ENCODE measurements around the gene SGF29.
A peak's percentile ranks its signal among the peaks of the same experiment; 100 is the strongest.
"Not testable (repeated sequence)": the region's sequence is repeated elsewhere in the genome, so short reads cannot be mapped to it uniquely, and the experiment has no call there.

SGF29 gene

GRCh38 chr16:28612359-28613280, 58.9 kb downstream of the SGF29 start:
- DNase-seq (ENCODE audit: low read depth) = not testable (repeated sequence)

GRCh38 chr16:28613912-28614311, 60.2 kb downstream of the SGF29 start:
- not testable (repeated sequence) for DNase-seq (ENCODE audit: low read depth)

- DNase-seq (ENCODE audit: low read depth) = not testable (repeated sequence)
Measured at GRCh38 chr16:28614561-28614960, 60.8 kb downstream of the SGF29 start.

GRCh38 chr16:28615486-28616223, 61.9 kb downstream of the SGF29 start:
- not testable (repeated sequence) for DNase-seq (ENCODE audit: low read depth)

GRCh38 chr16:28616224-28616577, 62.5 kb downstream of the SGF29 start:
- not testable (repeated sequence) for DNase-seq (ENCODE audit: low read depth)

- no peak for DNase-seq (ENCODE audit: low read depth)
Measured at GRCh38 chr16:28616636-28617035, 62.9 kb downstream of the SGF29 start.

- no peak for DNase-seq (ENCODE audit: low read depth)
Measured at GRCh38 chr16:28617874-28618273, 64.2 kb downstream of the SGF29 start.

GRCh38 chr16:28620316-28620715, 66.6 kb downstream of the SGF29 start:
- not testable (repeated sequence) for DNase-seq (ENCODE audit: low read depth)

GRCh38 chr16:28621481-28622155, 67.9 kb downstream of the SGF29 start:
- no peak for DNase-seq (ENCODE audit: low read depth)

GRCh38 chr16:28622532-28623171, 68.9 kb downstream of the SGF29 start:
- DNase-seq (ENCODE audit: low read depth) = not testable (repeated sequence)

- peak; percentile 34 for DNase-seq (ENCODE audit: low read depth)
Measured at GRCh38 chr16:28623172-28623711, 69.5 kb downstream of the SGF29 start.

- DNase-seq (ENCODE audit: low read depth) = not testable (repeated sequence)
Measured at GRCh38 chr16:28630905-28631304, 77.2 kb downstream of the SGF29 start.

- DNase-seq (ENCODE audit: low read depth) = not testable (repeated sequence)
Measured at GRCh38 chr16:28636093-28636823, 82.5 kb downstream of the SGF29 start.

GRCh38 chr16:28637765-28638164, 84.0 kb downstream of the SGF29 start, which contains the start of gene NPIPB8:
Gene NPIPB8 (plus strand): TSS chr16:28638065. CDS start chr16:28638361, 296 bp downstream.
- not testable (repeated sequence) for DNase-seq (ENCODE audit: low read depth)

GRCh38 chr16:28638359-28638758, 84.6 kb downstream of the SGF29 start:
- DNase-seq (ENCODE audit: low read depth) = not testable (repeated sequence)

- not testable (repeated sequence) for DNase-seq (ENCODE audit: low read depth)
Measured at GRCh38 chr16:28639959-28640358, 86.2 kb downstream of the SGF29 start.

Measured in stimulated activated CD8-positive, alpha-beta memory T cell treated with anti-CD3 and anti-CD28 coated beads, Interleukin-12 subunit alpha, Interleukin-12 subunit beta, amount 100 ng/mL, for 4 hours (primary cell).